Esophagus muscularis mucosa (tissue), 4 donors: ENCODE measurements around the gene ROBO1.

ENCODE experiments used
- CTCF ChIP-seq, 3 experiments: fragments of 200-600 bp in 2 of 3; fragments of 450-650 bp in 1 of 3; sonication (generic) in 2 of 3; IDR thresholded peaks; one replicate each; pipeline ENCODE4 v1.5.1; 2017 to 2019; ENCODE audit warnings: antibody characterized with exemption in 3 of 3, mild to moderate bottlenecking in 2 of 3, moderate library complexity in 1 of 3
- EP300 ChIP-seq: sonication (generic); formaldehyde crosslinking; IDR thresholded peaks from one replicate; pipeline ENCODE4 v1.6.1; 2017; ENCODE audit warnings: antibody characterized with exemption
- POLR2AphosphoS5 ChIP-seq, 2 donors: sonication (generic); formaldehyde crosslinking; IDR thresholded peaks; one replicate each; pipeline ENCODE4 v1.6.1; 2017; ENCODE audit warnings: antibody characterized with exemption in 2 of 2

DNA sequence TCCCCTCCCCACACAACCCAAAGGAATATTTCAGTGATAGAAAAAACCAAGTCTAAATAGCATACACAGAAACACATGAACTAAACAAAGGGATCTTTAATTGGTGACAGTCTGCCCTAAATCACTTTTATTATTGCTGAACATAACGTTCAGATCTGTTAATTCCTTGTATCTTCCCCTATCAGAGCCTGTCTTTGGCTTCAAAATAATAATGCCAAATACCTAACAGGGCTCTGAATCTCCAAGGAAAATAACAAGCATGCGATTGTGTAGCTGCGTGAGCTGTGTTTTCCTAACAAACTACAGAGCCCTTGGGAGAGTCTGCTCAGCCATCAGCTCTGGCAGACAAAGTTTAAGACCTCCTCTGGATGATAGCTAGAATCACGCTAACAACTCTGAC is 1010.1 kb downstream of the ROBO1 start:
- TF ChIP-seq CTCF (IDR thresholded peaks at IDR 0.05) = no peak
- no peak for TF ChIP-seq POLR2AphosphoS5 (IDR thresholded peaks at IDR 0.05)
- no peak for TF ChIP-seq EP300
